ENCODE data around the gene PIP5KL1.

DNA sequence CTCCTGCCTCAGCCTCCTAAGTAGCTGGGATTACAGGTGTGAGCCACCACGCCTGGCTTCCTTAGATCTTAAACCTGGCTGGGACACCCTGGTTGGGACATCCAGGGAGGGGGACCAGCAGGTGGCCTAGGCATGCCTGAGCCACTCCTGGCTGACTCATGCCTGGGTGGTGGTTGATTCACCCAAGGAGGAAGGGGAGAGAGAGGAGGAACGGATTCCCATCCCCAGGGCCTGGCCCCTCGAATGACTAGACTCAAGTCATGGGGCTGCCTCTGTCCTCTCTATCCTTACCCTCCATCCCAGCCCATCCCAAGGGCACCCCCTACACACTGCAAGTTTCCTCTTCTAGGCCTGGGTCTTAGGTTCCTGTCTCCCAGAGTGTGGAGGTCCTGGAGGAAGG lies 37.5 kb upstream of the PIP5KL1 start:
- no peak for TF ChIP-seq EZH2phosphoT487 (IDR thresholded peaks at IDR 0.05; ENCODE audit: borderline replicate concordance, low read length)
- TF ChIP-seq, protein P1, sequence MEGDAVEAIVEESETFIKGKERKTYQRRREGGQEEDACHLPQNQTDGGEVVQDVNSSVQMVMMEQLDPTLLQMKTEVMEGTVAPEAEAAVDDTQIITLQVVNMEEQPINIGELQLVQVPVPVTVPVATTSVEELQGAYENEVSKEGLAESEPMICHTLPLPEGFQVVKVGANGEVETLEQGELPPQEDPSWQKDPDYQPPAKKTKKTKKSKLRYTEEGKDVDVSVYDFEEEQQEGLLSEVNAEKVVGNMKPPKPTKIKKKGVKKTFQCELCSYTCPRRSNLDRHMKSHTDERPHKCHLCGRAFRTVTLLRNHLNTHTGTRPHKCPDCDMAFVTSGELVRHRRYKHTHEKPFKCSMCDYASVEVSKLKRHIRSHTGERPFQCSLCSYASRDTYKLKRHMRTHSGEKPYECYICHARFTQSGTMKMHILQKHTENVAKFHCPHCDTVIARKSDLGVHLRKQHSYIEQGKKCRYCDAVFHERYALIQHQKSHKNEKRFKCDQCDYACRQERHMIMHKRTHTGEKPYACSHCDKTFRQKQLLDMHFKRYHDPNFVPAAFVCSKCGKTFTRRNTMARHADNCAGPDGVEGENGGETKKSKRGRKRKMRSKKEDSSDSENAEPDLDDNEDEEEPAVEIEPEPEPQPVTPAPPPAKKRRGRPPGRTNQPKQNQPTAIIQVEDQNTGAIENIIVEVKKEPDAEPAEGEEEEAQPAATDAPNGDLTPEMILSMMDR (IDR thresholded peaks at IDR 0.05; ENCODE audit: low read depth, low read length, poor library complexity, severe bottlenecking): no peak
